ENCODE results near the gene POU2AF1. TPM values are rescaled to one million over a fixed set of nuclear protein-coding genes. Genes with fewer than 3 reads are reported as not detected.

Gene POU2AF1
- total and polyA plus RNA-seq, 4 donors, result 2.0 to 6.9 (median 4.5) TPM

- no peak for TF ChIP-seq CTCF (IDR thresholded peaks at IDR 0.05; ENCODE audit: control extremely low read depth, extremely low read depth)
- 81 to 84% methylated on average over 21 of the region's 22 CpGs for WGBS, 2 donors
- no peak overlapping the region for H3K27ac ChIP-seq (ENCODE audit: low read depth in 1 of 2, low read length in 1 of 2)
- H3K36me3 ChIP-seq (ENCODE audit: control insufficient read depth in 4 of 4, insufficient read depth in 4 of 4, low read length in 4 of 4), result no peaks in the 10 kb centered on the region
- H3K27me3 ChIP-seq (ENCODE audit: control insufficient read depth in 3 of 3, insufficient read depth in 3 of 3, low read length in 2 of 3), result no peaks in the 10 kb centered on the region
- no peaks in the 10 kb centered on the region for H3K9me3 ChIP-seq (ENCODE audit: control insufficient read depth in 4 of 4, insufficient read depth in 3 of 4, low read length in 3 of 4)
- no peak overlapping the region for H3K9ac ChIP-seq (ENCODE audit: insufficient read depth in 1 of 2, low read length in 2 of 2)
- DNase-seq (no peak), ATAC-seq (ENCODE audit: insufficient read depth, low FRiP score) (no peak)
- H3K4me3 ChIP-seq, result no peak overlapping the region
- H3K4me1 ChIP-seq (ENCODE audit: control insufficient read depth in 5 of 5, insufficient read depth in 5 of 5, low read length in 5 of 5), result peaks cover 0 to 22% (median 3%) of the 10 kb centered on the region in 5 donors
Measured at GRCh38 chr11:111358038-111359001, 20.8 kb downstream of the POU2AF1 start.

GRCh38 chr11:111357150-111358037, 21.7 kb downstream of the POU2AF1 start:
- H3K9me3 ChIP-seq (ENCODE audit: control insufficient read depth in 4 of 4, insufficient read depth in 3 of 4, low read length in 3 of 4), result no peaks in the 10 kb centered on the region
- WGBS, 2 donors, result 87 to 91% methylated on average over 18 of the region's 18 CpGs
- no peak overlapping the region for H3K27ac ChIP-seq (ENCODE audit: low read depth in 1 of 2, low read length in 1 of 2)
- H3K36me3 ChIP-seq (ENCODE audit: control insufficient read depth in 4 of 4, insufficient read depth in 4 of 4, low read length in 4 of 4), result no peaks in the 10 kb centered on the region
- TF ChIP-seq CTCF (IDR thresholded peaks at IDR 0.05; ENCODE audit: control extremely low read depth, extremely low read depth), result no peak
- no peak for ATAC-seq (ENCODE audit: insufficient read depth, low FRiP score)
- no peak overlapping the region for H3K9ac ChIP-seq (ENCODE audit: insufficient read depth in 1 of 2, low read length in 2 of 2)
- no peak for DNase-seq
- H3K4me1 ChIP-seq (ENCODE audit: control insufficient read depth in 5 of 5, insufficient read depth in 5 of 5, low read length in 5 of 5), result peaks cover 0 to 29% (median 8%) of the 10 kb centered on the region in 5 donors
- no peak overlapping the region for H3K4me3 ChIP-seq
- no peaks in the 10 kb centered on the region for H3K27me3 ChIP-seq (ENCODE audit: control insufficient read depth in 3 of 3, insufficient read depth in 3 of 3, low read length in 2 of 3)

GRCh38 chr11:111356660-111357048, 22.4 kb downstream of the POU2AF1 start:
- Histone ChIP-seq H3K36me3 (ENCODE audit: control insufficient read depth in 4 of 4, insufficient read depth in 4 of 4, low read length in 4 of 4) (no peaks in the 10 kb centered on the region), H3K27me3 (ENCODE audit: control insufficient read depth in 3 of 3, insufficient read depth in 3 of 3, low read length in 2 of 3) (no peaks in the 10 kb centered on the region), H3K4me1 (ENCODE audit: control insufficient read depth in 5 of 5, insufficient read depth in 5 of 5, low read length in 5 of 5) (peaks cover 0 to 29% (median 8%) of the 10 kb centered on the region in 5 donors), H3K9ac (ENCODE audit: insufficient read depth in 1 of 2, low read length in 2 of 2) (no peak overlapping the region), H3K27ac (ENCODE audit: low read depth in 1 of 2, low read length in 1 of 2) (no peak overlapping the region), H3K4me3 (no peak overlapping the region), H3K9me3 (ENCODE audit: control insufficient read depth in 4 of 4, insufficient read depth in 3 of 4, low read length in 3 of 4) (no peaks in the 10 kb centered on the region)
- no peak for DNase-seq
- ATAC-seq (ENCODE audit: insufficient read depth, low FRiP score), result no peak
- 86 to 88% methylated on average over 3 of the region's 3 CpGs for WGBS, 2 donors
- TF ChIP-seq CTCF (IDR thresholded peaks at IDR 0.05; ENCODE audit: control extremely low read depth, extremely low read depth), result no peak

All from lung (tissue), 12 donors.